Measurements from ENCODE around the gene SYTL3.

DNA sequence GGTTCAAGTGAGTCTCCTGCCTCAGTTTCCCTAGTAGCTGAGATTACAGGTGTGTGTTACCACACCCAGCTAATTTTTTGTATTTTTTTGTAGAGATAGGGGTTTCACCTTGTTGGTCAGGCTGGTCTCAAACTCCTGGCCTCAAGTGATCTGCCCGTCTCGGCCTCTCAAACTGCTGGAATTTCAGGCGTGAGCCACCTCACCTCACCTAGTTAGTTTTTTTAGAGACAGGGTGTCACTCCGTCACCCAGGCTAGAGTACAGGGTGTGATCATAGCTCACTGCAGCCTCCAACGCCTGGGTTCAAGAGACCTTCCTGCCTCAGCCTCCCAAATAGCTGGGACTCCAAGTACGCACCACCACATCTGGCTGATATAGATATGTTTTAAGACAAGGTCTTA, 22.9 kb downstream of the SYTL3 start:
- TF ChIP-seq, protein P1, sequence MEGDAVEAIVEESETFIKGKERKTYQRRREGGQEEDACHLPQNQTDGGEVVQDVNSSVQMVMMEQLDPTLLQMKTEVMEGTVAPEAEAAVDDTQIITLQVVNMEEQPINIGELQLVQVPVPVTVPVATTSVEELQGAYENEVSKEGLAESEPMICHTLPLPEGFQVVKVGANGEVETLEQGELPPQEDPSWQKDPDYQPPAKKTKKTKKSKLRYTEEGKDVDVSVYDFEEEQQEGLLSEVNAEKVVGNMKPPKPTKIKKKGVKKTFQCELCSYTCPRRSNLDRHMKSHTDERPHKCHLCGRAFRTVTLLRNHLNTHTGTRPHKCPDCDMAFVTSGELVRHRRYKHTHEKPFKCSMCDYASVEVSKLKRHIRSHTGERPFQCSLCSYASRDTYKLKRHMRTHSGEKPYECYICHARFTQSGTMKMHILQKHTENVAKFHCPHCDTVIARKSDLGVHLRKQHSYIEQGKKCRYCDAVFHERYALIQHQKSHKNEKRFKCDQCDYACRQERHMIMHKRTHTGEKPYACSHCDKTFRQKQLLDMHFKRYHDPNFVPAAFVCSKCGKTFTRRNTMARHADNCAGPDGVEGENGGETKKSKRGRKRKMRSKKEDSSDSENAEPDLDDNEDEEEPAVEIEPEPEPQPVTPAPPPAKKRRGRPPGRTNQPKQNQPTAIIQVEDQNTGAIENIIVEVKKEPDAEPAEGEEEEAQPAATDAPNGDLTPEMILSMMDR (IDR thresholded peaks at IDR 0.05; ENCODE audit: low read length): no peak
- TF ChIP-seq EZH2 (IDR thresholded peaks at IDR 0.05; ENCODE audit: borderline replicate concordance, low read length): no peak
